Measurements from ENCODE around the gene DCD.

Gene DCD

GRCh38 chr12:54605138-54605970 lies 42.8 kb downstream of the DCD start:
- no peak for DNase-seq

GRCh38 chr12:54604436-54604835 lies 43.7 kb downstream of the DCD start:
- no peak for DNase-seq

GRCh38 chr12:54603872-54604271 lies 44.3 kb downstream of the DCD start:
- no peak for DNase-seq

GRCh38 chr12:54603173-54603814 lies 44.9 kb downstream of the DCD start:
- DNase-seq: no peak

DNA sequence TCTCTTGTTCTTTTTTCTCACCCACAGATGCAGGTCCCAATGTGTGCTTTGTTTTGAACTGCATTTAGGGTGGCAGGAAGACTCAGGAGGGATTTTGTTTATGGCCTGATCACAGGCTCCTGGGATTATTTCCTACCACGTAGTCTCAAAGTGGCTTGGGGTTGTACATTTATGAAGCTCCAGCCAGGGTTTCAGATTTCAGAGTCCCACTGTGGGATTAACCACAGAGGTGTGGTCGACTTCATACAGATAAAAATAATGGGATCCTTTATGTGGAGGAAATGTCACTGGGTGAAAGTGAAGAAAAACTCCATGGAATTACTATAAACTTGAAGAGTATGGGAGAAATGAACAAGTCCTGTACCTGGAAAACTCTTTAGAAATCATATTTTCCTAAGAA lies 45.5 kb downstream of the DCD start:
- no peak for DNase-seq

DNA sequence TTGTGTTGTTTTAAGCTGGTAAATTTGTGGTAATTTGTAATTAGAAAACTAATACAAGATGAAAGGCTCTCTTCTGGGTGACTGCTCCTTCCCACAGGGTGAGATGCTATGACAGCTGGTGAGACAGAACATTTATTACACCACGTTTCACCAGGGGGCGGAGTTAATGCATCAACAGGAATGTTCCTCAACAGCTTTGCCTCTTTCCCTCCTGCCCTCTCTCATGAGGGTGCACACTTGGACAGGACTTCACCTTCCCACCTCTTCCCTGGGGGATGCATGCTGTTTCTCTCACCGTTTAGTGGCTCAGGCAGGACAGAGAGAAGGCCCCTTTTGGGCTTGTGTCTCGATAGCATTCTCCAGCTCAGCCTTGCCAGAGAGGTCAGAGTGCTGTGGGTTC lies 46.3 kb downstream of the DCD start:
- DNase-seq: no peak

DNA sequence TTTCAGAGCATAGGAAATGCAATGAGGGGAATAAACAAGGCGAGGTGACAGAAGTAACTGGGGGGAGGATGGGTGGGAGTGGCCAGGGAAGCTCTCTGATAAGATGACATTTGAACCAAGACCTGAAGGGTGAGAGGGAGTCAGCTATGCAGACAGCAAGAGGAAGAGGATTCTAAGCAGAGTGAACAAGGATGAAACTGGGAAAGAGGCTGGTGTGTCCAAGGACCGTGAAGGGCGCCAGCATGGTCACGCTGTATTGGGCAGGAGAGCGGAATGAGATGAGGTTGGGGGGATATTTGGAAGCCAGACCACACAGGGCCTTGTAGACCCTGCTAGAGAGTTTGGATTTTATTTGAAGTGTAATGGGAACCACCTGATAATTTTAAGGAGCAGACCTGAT lies 49.2 kb downstream of the DCD start:
- DNase-seq: no peak

DNA sequence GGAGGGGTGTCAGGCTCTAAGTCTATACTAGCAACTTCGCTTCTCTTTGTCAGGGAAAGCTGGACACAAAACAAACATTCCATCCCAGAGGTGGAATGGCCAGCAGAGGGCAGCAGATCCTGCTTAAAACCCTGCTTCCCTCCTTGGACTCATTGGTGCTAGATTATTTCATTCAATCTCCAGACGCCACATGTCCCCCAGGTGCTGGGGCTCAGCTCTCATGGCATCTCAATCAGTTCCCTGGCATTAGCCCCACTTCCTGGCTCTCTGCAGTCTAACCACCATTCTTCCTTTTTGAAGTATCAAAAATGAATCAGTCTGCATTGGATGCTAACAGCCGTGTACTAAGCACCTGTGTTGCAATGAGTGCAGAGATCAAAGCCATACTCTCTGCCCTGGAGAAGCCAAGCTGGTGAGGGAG lies 51.6 kb downstream of the DCD start:
- DNase-seq: no peak

DNA sequence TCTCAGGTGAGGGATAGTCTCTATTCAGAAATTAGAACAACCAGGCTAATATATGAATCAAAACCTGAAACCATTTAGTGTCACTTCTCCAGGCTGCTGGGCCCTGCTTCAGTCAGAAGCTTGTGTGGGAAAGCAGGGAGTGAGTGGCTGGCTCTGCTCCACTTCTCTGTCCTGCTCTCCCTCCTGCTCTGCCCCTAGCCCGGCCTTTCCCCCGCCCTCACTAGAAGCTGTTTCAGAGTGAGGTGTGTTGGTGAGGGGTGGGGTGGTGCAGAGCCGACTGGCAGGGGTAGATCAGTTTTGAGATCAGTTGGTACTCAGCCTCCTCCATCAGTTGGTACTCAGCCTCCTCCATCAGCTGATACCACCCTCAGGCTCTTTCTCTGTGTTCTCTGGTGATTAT lies 52.7 kb downstream of the DCD start:
- no peak for DNase-seq
